DND-41 (cell line): ENCODE measurements around the gene CFD.

Source experiments
- EZH2 ChIP-seq: IDR thresholded peaks from 3 replicates; pipeline ENCODE4 v1.6.1; 2012; ENCODE audit warnings: borderline replicate concordance, low read depth, mild to moderate bottlenecking, moderate library complexity, low read length, inconsistent platforms; ENCODE audit not compliant: severe bottlenecking
- TF ChIP-seq, protein P1 (sequence below): IDR thresholded peaks from 2 replicates; pipeline ENCODE4 v1.5.1; 2012; ENCODE audit warnings: borderline replicate concordance, low read length, moderate library complexity, mild to moderate bottlenecking; ENCODE audit not compliant: poor library complexity, severe bottlenecking; ENCODE audit errors: extremely low read depth

- TF ChIP-seq, protein P1, sequence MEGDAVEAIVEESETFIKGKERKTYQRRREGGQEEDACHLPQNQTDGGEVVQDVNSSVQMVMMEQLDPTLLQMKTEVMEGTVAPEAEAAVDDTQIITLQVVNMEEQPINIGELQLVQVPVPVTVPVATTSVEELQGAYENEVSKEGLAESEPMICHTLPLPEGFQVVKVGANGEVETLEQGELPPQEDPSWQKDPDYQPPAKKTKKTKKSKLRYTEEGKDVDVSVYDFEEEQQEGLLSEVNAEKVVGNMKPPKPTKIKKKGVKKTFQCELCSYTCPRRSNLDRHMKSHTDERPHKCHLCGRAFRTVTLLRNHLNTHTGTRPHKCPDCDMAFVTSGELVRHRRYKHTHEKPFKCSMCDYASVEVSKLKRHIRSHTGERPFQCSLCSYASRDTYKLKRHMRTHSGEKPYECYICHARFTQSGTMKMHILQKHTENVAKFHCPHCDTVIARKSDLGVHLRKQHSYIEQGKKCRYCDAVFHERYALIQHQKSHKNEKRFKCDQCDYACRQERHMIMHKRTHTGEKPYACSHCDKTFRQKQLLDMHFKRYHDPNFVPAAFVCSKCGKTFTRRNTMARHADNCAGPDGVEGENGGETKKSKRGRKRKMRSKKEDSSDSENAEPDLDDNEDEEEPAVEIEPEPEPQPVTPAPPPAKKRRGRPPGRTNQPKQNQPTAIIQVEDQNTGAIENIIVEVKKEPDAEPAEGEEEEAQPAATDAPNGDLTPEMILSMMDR = no peak
- TF ChIP-seq EZH2 = no peak
Observed at GRCh38 chr19:900302-901111, 41.0 kb downstream of the CFD start.
